NCI-H2029 treated with DMSO at 0.1 percent for 48 hours (cell line): ENCODE data around the gene IFNLR1.

Experiments used
- DNase-seq: peaks from one replicate; lab custom pipeline; 2025; lab: John Stamatoyannopoulos, UW

IFNLR1 gene

GRCh38 chr1:24147194-24147593 lies 39.9 kb downstream of the IFNLR1 start:
- DNase-seq = no peak

GRCh38 chr1:24142546-24143534 lies 44.2 kb downstream of the IFNLR1 start, which contains the start of gene IL22RA1:
IL22RA1 (minus strand) TSS chr1:24143140; CDS start chr1:24143082, 58 bp downstream.
- no peak for DNase-seq

- DNase-seq = no peak
Measured at GRCh38 chr1:24141311-24141997, 45.6 kb downstream of the IFNLR1 start.

- no peak for DNase-seq
Measured at GRCh38 chr1:24140741-24141181, 46.3 kb downstream of the IFNLR1 start.

- no peak for DNase-seq
Measured at GRCh38 chr1:24139841-24140425, 47.2 kb downstream of the IFNLR1 start.

- no peak for DNase-seq
Measured at GRCh38 chr1:24139222-24139489, 47.9 kb downstream of the IFNLR1 start.

GRCh38 chr1:24138476-24139221 lies 48.4 kb downstream of the IFNLR1 start:
- DNase-seq = no peak

GRCh38 chr1:24136956-24137539 lies 50.0 kb downstream of the IFNLR1 start:
- DNase-seq = no peak

GRCh38 chr1:24134376-24134775 lies 52.7 kb downstream of the IFNLR1 start:
- no peak for DNase-seq

GRCh38 chr1:24133819-24134218 lies 53.3 kb downstream of the IFNLR1 start:
- DNase-seq = no peak

GRCh38 chr1:24130385-24130784 lies 56.7 kb downstream of the IFNLR1 start:
- no peak for DNase-seq

GRCh38 chr1:24127801-24128363 lies 59.2 kb downstream of the IFNLR1 start:
- no peak for DNase-seq

- DNase-seq = no peak
Measured at GRCh38 chr1:24127134-24127800, 59.8 kb downstream of the IFNLR1 start.

GRCh38 chr1:24126672-24127023 lies 60.4 kb downstream of the IFNLR1 start:
- no peak for DNase-seq

- no peak for DNase-seq
Measured at GRCh38 chr1:24126018-24126671, 60.9 kb downstream of the IFNLR1 start.

GRCh38 chr1:24125456-24125855 lies 61.6 kb downstream of the IFNLR1 start:
- no peak for DNase-seq

- DNase-seq = no peak
Measured at GRCh38 chr1:24124980-24125379, 62.1 kb downstream of the IFNLR1 start.

GRCh38 chr1:24123611-24124010 lies 63.5 kb downstream of the IFNLR1 start:
- no peak for DNase-seq

- no peak for DNase-seq
Measured at GRCh38 chr1:24122776-24123175, 64.3 kb downstream of the IFNLR1 start.

GRCh38 chr1:24121406-24121805 lies 65.7 kb downstream of the IFNLR1 start:
- DNase-seq = no peak
